ENCODE data around the gene PRR29. TPM values are rescaled to one million over a fixed set of nuclear protein-coding genes. Genes with fewer than 3 reads are reported as not detected.

Gene PRR29
- polyA plus RNA-seq, 3 donors: 0.03 to 2.1 (median 1.4) TPM

GRCh38 chr17:63986821-63987220 is 11.3 kb upstream of the PRR29 start:
- peaks cover 1 to 8% (median 4%) of the 10 kb centered on the region in 7 donors for H3K9me3 Mint-ChIP-seq
- no peaks in the 10 kb centered on the region for H4K20me1 ChIP-seq (ENCODE audit: insufficient read depth, low read length)
- WGBS (ENCODE audit: insufficient coverage): no CpG with 5 or more reads among the region's 3 CpGs
- H3K27ac Mint-ChIP-seq: no peak overlapping the region
- no peak overlapping the region for H3K4me3 Mint-ChIP-seq
- no peak for TF ChIP-seq CTCF (IDR thresholded peaks at IDR 0.05)
- H3K36me3 ChIP-seq (replicated peaks in 1 of 2; ENCODE audit: control insufficient read depth in 1 of 2, insufficient read depth in 2 of 2, low read length in 2 of 2): no peaks in the 10 kb centered on the region
- no peak overlapping the region for H3K4me2 ChIP-seq (replicated peaks; ENCODE audit: extremely low read depth, low read length, poor library complexity, severe bottlenecking)
- peaks cover 40 to 45% of the 10 kb centered on the region in 2 donors for H3K4me1 ChIP-seq (ENCODE audit: control insufficient read depth in 1 of 2, insufficient read depth in 2 of 2, low read length in 2 of 2)
- H3K27ac ChIP-seq (ENCODE audit: low read depth in 1 of 2, low read length in 2 of 2): no peak overlapping the region
- H3K9ac ChIP-seq (ENCODE audit: insufficient read depth, low read length, poor library complexity, severe bottlenecking): no peak overlapping the region
- no peak overlapping the region for H3K4me3 ChIP-seq (replicated peaks in 1 of 3; ENCODE audit: low read depth in 2 of 3, low read length in 3 of 3)
- H2AFZ ChIP-seq (ENCODE audit: insufficient read depth, low read depth, low read length, poor library complexity, severe bottlenecking): no peak overlapping the region
- H3K27me3 Mint-ChIP-seq (ENCODE audit: low read depth in 3 of 3): peaks cover 2 to 12% (median 11%) of the 10 kb centered on the region in 3 donors
- no peaks in the 10 kb centered on the region for H3K79me2 ChIP-seq (ENCODE audit: insufficient read depth, low read length)
- intact Hi-C loops (cut with micrococcal nuclease): no loop called here
- no peak for DNase-seq
- peaks cover 48% of the 10 kb centered on the region for H3K4me1 Mint-ChIP-seq
- no peaks in the 10 kb centered on the region for H3K27me3 ChIP-seq (ENCODE audit: control insufficient read depth in 2 of 2, insufficient read depth in 2 of 2, low read length in 2 of 2)
- H3K36me3 Mint-ChIP-seq: peaks cover 0 to 3% of the 10 kb centered on the region in 2 donors
- peaks cover 0 to 5% of the 10 kb centered on the region in 2 donors for H3K9me3 ChIP-seq (replicated peaks in 1 of 2; ENCODE audit: control insufficient read depth in 1 of 2, insufficient read depth in 1 of 2, low read length in 2 of 2)

DNA sequence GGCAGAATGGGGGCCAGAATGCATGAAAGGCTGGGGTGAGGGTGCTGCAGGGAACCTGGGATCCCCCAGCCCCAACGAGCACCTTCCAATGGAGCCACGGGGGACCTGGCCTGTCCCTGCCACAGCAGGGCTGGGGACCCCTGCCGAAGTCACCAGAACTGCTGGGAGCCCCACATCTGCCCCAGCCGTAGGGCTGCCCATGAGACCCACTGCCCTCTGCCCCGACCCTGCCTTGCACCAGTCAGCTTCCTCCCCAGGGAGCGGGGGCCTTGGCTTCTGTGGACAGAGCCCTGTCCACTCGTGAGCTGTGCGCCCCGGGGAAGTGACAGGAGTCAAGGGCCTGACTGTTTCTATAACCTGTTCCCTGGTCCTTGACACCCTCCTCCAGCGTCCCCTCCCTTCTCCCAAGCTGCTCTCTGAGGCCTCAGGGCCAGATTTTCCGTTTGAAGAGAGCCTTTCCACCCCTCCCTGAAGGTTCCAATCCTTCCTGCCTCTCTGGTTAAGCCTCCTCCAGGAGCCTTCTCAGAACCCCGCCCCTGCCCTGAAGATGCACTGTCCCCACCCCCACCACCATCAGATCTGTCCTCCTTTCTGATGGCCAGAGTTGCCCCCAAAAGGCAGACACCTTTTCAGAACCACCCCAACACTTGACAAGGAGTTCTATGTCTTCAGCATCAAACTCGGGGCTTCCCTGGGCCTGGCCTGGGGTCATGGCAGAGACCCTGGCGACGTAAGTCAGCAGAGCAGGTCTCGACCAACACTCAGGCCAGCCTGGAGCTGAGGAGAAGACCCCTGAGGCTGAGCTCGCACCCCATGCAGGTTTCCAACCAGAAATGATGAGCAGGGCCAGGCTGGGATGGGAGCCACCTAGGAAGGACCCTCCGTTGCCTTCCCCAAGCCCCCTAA is 10.7 kb upstream of the PRR29 start:
- Histone ChIP-seq H3K4me3 (replicated peaks in 1 of 3; ENCODE audit: low read depth in 2 of 3, low read length in 3 of 3) (no peak overlapping the region), H2AFZ (ENCODE audit: insufficient read depth, low read depth, low read length, poor library complexity, severe bottlenecking) (no peak overlapping the region), H3K9me3 (replicated peaks in 1 of 2; ENCODE audit: control insufficient read depth in 1 of 2, insufficient read depth in 1 of 2, low read length in 2 of 2) (no peaks in the 10 kb centered on the region), H3K27me3 (ENCODE audit: control insufficient read depth in 2 of 2, insufficient read depth in 2 of 2, low read length in 2 of 2) (no peaks in the 10 kb centered on the region), H3K36me3 (replicated peaks in 1 of 2; ENCODE audit: control insufficient read depth in 1 of 2, insufficient read depth in 2 of 2, low read length in 2 of 2) (no peaks in the 10 kb centered on the region), H3K4me2 (replicated peaks; ENCODE audit: extremely low read depth, low read length, poor library complexity, severe bottlenecking) (no peak overlapping the region), H3K9ac (ENCODE audit: insufficient read depth, low read length, poor library complexity, severe bottlenecking) (no peak overlapping the region), H3K4me1 (ENCODE audit: control insufficient read depth in 1 of 2, insufficient read depth in 2 of 2, low read length in 2 of 2) (peaks cover 40 to 45% of the 10 kb centered on the region in 2 donors), H4K20me1 (ENCODE audit: insufficient read depth, low read length) (no peaks in the 10 kb centered on the region), H3K27ac (ENCODE audit: low read depth in 1 of 2, low read length in 2 of 2) (no peak overlapping the region), H3K79me2 (ENCODE audit: insufficient read depth, low read length) (no peaks in the 10 kb centered on the region)
- H3K4me3 Mint-ChIP-seq: no peak overlapping the region
- TF ChIP-seq CTCF (IDR thresholded peaks at IDR 0.05): no peak
- intact Hi-C loops (cut with micrococcal nuclease): no loop called here
- 71% methylated on average over 12 of the region's 18 CpGs for WGBS (ENCODE audit: insufficient coverage)
- peak overlapping the region in 1 of 7 donors; percentile 11 for H3K27ac Mint-ChIP-seq
- H3K36me3 Mint-ChIP-seq: peaks cover 0 to 3% of the 10 kb centered on the region in 2 donors
- no peak for DNase-seq
- peaks cover 0 to 4% (median 1%) of the 10 kb centered on the region in 7 donors for H3K9me3 Mint-ChIP-seq
- H3K27me3 Mint-ChIP-seq (ENCODE audit: low read depth in 3 of 3): peaks cover 2 to 14% (median 11%) of the 10 kb centered on the region in 3 donors
- H3K4me1 Mint-ChIP-seq: peaks cover 49% of the 10 kb centered on the region
